Heart left ventricle (tissue), 13 donors: ENCODE measurements around the gene SH3RF3.

ENCODE experiments used
- CTCF ChIP-seq, 12 donors: fragments of 200-600 bp; sonication (generic) in 4 of 12; IDR thresholded peaks; one replicate each; pipeline versions ENCODE4 v1.5.0 to v1.8.0; 2018 to 2022; ENCODE audit warnings: antibody characterized with exemption in 12 of 12, mild to moderate bottlenecking in 5 of 12
- POLR2A ChIP-seq, 2 donors: fragments of 450-650 bp; IDR thresholded peaks; one replicate each; pipeline ENCODE4 v1.6.1; 2017; ENCODE audit warnings: antibody characterized with exemption in 2 of 2, mild to moderate bottlenecking in 2 of 2, moderate library complexity in 2 of 2
- donor health status: ischemic (EF 13 %, LVEDD 7.1; RV severe dilation, severe dysfunction).
- donor health status: DM: no; HTN: yes; CAD: no.
- donor health status: DM: no; HTN: no; CAD: no.
- donor health status: ischemic (EF 25% LVEDD 6.9; RV normal size, moderate dysfunction).
- donor health status: ischemic (EF 25% LVEDD 5.7; RV mildly dilated, moderate dysfunction).
- donor health status: ischemic (EF 35%, LVEDD 5.7; RV mildly dilated, moderate dysfunction).
- donor health status: nonischemic (EF 11% LVEDD 7.7; RV severe dilation, severe dysfunction).
- donor health status: DM: yes; HTN: yes; CAD: no.
- donor health status: PGD.
- donor health status: ischemic (EF 29% LVEDD 5.4; RV normal size, mild dysfunction).
- donor health status: nonischemic (EF 23%, LVEDD 6.1; RV moderate dilation, normal function).

GRCh38 chr2:109372171-109372568 lies 243.2 kb downstream of the SH3RF3 start:
- TF ChIP-seq CTCF (IDR thresholded peaks at IDR 0.05) (no peak), POLR2A (IDR thresholded peaks at IDR 0.05) (no peak)
